ENCODE results near the gene SERINC4.

GRCh38 chr15:43779016-43779415 is 21.0 kb downstream of the SERINC4 start:
- TF ChIP-seq ELF1 (IDR thresholded peaks at IDR 0.05) (no peak), CTCF (IDR thresholded peaks at IDR 0.05) (no peak), RAD21 (IDR thresholded peaks at IDR 0.05; ENCODE audit: low read length) (no peak), FOXM1 (IDR thresholded peaks at IDR 0.05; ENCODE audit: low read depth) (no peak), RXRA (IDR thresholded peaks at IDR 0.05; ENCODE audit: borderline replicate concordance, low read depth) (no peak), ZBTB33 (IDR thresholded peaks at IDR 0.05; ENCODE audit: borderline replicate concordance, low read depth) (no peak), FOSL2 (IDR thresholded peaks at IDR 0.05; ENCODE audit: borderline replicate concordance, low read depth) (no peak), YY1 (IDR thresholded peaks at IDR 0.05; ENCODE audit: low read depth) (no peak), PBX3 (IDR thresholded peaks at IDR 0.05) (no peak), IRF3 (IDR thresholded peaks at IDR 0.05; ENCODE audit: low read depth, low read length) (no peak), SIN3A (IDR thresholded peaks at IDR 0.05; ENCODE audit: borderline replicate concordance, low read depth, low read length) (no peak)
